ENCODE results near the gene NFIB. TPM values are rescaled to one million over a fixed set of nuclear protein-coding genes. Genes with fewer than 3 reads are reported as not detected.

NFIB gene
- total RNA-seq, 2 donors from 2014 or later = not detected

GRCh38 chr9:14186096-14186495 is 127.8 kb downstream of the NFIB start:
- ATAC-seq = no peak
- H3K27ac Mint-ChIP-seq = no peak overlapping the region
- no peak for DNase-seq (ENCODE audit: low spot score in 2 of 2)
- H3K9me3 Mint-ChIP-seq = no peaks in the 10 kb centered on the region
- no peaks in the 10 kb centered on the region for H3K36me3 Mint-ChIP-seq

- no peak overlapping the region for H3K27ac Mint-ChIP-seq
- no peaks in the 10 kb centered on the region for H3K9me3 Mint-ChIP-seq
- DNase-seq (ENCODE audit: low spot score in 2 of 2) (no peak), ATAC-seq (no peak)
- H3K36me3 Mint-ChIP-seq = no peaks in the 10 kb centered on the region
Observed at GRCh38 chr9:14185016-14185415, 128.9 kb downstream of the NFIB start.

DNA sequence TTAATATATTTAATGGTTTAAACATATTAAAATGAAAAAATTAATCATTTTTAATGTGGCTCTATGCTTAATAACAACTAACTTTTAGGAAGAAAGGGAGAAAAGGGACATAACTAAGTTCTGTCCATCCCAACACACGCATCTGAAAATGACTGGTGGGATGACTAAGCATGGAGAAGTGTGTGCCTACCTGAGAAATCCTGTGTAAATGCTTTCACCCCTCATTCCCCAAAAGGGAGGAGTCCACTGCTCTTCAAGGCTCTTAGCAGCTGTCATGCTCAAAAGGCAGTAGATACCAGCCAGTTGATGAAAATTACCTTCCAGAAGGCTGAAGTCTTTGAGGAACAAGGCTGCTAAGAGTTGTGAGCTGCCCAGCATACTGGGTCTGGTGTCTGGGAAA is 130.9 kb downstream of the NFIB start:
- Mint-ChIP-seq H3K27ac (no peak overlapping the region), H3K36me3 (no peaks in the 10 kb centered on the region), H3K9me3 (no peaks in the 10 kb centered on the region)
- no peak for ATAC-seq
- DNase-seq (ENCODE audit: low spot score in 2 of 2) = no peak

DNA sequence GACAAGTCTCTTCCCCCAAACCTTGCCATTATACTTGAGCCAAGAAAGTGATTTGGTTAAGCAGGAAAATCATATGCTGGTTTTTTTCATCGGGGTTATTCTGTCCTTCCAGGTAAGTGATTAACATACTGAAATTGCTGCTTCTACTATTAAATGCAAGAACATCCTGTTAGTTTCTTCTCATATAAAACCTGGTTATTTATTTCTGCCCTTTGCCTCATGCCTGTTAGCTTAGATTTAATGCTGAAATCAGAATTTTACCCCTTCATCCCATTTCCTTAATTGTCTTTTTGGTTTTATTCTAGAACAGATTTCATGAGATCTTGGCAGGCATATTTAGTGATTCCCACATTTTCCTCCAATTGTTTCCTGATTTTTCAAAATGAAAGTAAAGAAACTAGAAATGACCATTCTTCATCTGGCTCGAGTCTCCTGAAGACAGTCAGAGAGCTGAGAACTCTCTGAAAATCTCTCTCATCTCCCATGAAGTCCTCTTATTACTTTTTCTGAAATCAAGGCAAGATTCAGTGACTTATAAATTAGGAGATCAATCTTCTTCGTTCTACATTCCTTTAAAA is 132.9 kb downstream of the NFIB start:
- ATAC-seq (no peak), DNase-seq (ENCODE audit: low spot score in 2 of 2) (no peak)
- Mint-ChIP-seq H3K36me3 (no peaks in the 10 kb centered on the region), H3K9me3 (no peaks in the 10 kb centered on the region), H3K27ac (no peak overlapping the region)

- Mint-ChIP-seq H3K36me3 (no peaks in the 10 kb centered on the region), H3K27ac (no peak overlapping the region), H3K9me3 (no peaks in the 10 kb centered on the region)
- no peak for ATAC-seq
- no peak for DNase-seq (ENCODE audit: low spot score in 2 of 2)
Observed at GRCh38 chr9:14180093-14180959, 133.6 kb downstream of the NFIB start.

- ATAC-seq = no peak
- Mint-ChIP-seq H3K27ac (no peak overlapping the region), H3K9me3 (no peaks in the 10 kb centered on the region), H3K36me3 (no peaks in the 10 kb centered on the region)
- no peak for DNase-seq (ENCODE audit: low spot score in 2 of 2)
Observed at GRCh38 chr9:14179449-14179848, 134.5 kb downstream of the NFIB start.

GRCh38 chr9:14175778-14176177 is 138.2 kb downstream of the NFIB start:
- DNase-seq (ENCODE audit: low spot score in 2 of 2) (no peak), ATAC-seq (no peak)
- Mint-ChIP-seq H3K9me3 (peaks cover 0 to 11% of the 10 kb centered on the region in 2 donors), H3K36me3 (no peaks in the 10 kb centered on the region), H3K27ac (no peak overlapping the region)

- no peak for ATAC-seq
- Mint-ChIP-seq H3K27ac (no peak overlapping the region), H3K36me3 (no peaks in the 10 kb centered on the region), H3K9me3 (peaks cover 0 to 14% of the 10 kb centered on the region in 2 donors)
- no peak for DNase-seq (ENCODE audit: low spot score in 2 of 2)
Observed at GRCh38 chr9:14173713-14174112, 140.2 kb downstream of the NFIB start.

DNA sequence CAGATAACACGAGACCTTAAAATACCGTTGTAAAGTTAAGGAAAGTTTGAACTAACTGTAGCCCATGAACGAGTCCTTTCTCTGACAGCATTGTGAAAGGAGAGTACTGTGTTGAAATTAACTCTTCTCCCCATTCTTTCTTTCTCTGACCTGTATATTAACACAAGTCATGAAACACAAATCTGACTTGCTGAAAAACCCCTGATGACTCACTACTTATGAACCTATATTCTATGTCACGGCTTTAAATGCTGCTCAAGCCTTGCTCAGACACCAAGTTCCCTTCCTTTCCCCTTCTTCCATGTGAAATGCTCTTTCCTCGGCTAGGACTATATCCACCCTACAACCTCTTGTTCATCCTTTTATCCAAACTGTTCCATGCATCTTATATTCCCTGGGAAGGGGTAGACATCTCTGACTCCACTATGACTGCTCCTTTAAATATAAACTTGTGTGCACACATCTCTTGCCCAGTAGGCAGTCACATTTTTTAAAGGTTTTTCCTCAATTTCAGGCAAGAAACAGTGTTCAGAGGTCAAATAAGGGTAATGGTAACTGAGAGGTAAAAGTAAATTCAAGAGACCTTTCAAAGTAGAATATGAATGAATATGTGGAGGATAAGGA is 142.9 kb downstream of the NFIB start:
- Mint-ChIP-seq H3K36me3 (no peaks in the 10 kb centered on the region), H3K27ac (no peak overlapping the region), H3K9me3 (peaks cover 0 to 14% of the 10 kb centered on the region in 2 donors)
- no peak for ATAC-seq
- DNase-seq (ENCODE audit: low spot score in 2 of 2) = no peak

DNA sequence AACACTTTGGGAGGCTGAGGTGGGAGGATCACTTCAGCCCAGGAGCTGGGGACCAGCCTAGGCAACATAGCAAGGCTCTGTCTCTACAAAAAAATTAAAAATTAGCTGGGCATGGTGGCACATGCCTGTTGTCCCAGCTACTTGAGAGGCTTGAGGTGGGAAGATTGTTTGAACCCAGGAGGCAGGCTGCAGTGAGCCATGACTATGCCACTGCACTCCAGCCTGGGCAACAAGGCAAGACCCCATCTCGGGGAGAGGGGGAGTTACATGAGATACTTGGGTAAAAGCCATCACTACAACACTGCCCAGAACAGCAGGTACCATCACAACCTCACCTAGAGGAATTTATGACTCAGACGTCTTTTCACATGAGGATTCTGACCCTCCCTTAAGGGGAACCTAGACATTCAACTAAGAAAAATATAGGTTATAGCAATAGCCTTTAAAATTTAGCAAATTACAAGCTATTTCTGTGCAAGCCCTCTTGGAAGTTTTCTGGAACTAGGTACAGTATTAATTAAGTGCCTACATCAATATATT is 143.5 kb downstream of the NFIB start:
- Mint-ChIP-seq H3K36me3 (no peaks in the 10 kb centered on the region), H3K27ac (no peak overlapping the region), H3K9me3 (peaks cover 0 to 14% of the 10 kb centered on the region in 2 donors)
- no peak for ATAC-seq
- no peak for DNase-seq (ENCODE audit: low spot score in 2 of 2)

- H3K27ac Mint-ChIP-seq = no peak overlapping the region
- peaks cover 0 to 14% of the 10 kb centered on the region in 2 donors for H3K9me3 Mint-ChIP-seq
- H3K36me3 Mint-ChIP-seq = no peaks in the 10 kb centered on the region
- ATAC-seq (no peak), DNase-seq (ENCODE audit: low spot score in 2 of 2) (no peak)
Observed at GRCh38 chr9:14168381-14168780, 145.6 kb downstream of the NFIB start.

DNA sequence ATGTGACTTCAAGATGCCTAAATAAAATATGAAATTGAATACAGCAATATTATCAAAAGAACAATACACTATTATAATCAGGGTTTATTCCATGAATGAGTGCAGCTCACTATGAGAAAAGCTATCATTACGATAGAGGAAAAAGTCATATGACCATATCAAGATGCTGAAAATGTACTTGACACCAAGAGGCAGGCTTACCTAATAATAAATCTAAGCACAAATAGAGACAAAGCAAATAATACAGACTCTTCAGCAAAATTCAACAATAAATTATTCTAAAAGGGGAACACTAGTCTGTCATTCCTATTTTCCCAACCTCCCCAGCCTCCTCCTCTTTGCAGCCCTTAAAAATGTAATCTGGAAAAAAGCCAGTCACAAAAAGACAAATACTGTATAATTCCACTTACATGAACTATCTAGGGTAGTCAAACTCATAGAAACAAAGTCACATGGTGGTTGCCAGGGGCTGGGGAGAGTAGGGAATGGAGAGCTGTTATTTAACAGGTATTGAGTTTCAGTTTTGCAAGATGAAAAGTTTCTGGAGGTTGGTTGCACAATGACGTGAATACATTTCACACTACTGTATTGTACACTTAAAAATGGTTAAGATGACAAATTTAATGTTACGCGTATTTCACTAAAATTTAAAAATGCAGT is 148.4 kb downstream of the NFIB start:
- Mint-ChIP-seq H3K36me3 (no peaks in the 10 kb centered on the region), H3K27ac (no peak overlapping the region), H3K9me3 (peaks cover 0 to 3% of the 10 kb centered on the region in 2 donors)
- DNase-seq (ENCODE audit: low spot score in 2 of 2) (no peak), ATAC-seq (no peak)

DNA sequence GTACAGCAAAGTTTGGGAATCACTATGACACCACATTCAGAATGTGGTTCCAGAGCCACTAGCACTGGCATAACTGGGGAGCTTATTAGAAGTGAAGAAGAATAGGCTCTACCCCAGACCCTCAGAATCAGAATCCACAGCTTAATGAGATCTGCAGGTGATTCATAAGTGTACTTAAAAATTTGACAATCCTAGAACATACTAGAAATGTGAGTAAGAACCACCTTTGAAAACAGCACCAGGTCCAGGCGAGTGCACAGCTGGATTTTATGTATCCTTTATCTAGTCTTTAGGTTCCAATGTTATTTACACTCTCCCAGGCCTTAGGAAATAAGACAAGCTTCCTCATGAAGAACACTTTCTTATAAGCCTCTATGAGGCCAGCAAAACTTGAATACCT is 149.0 kb downstream of the NFIB start:
- Mint-ChIP-seq H3K36me3 (no peaks in the 10 kb centered on the region), H3K27ac (no peak overlapping the region), H3K9me3 (peaks cover 0 to 3% of the 10 kb centered on the region in 2 donors)
- ATAC-seq = no peak
- DNase-seq (ENCODE audit: low spot score in 2 of 2) = no peak

- no peaks in the 10 kb centered on the region for H3K9me3 Mint-ChIP-seq
- ATAC-seq = no peak
Observed at GRCh38 chr9:14159440-14160216, 154.3 kb downstream of the NFIB start.

GRCh38 chr9:14158916-14159315 is 155.0 kb downstream of the NFIB start:
- no peaks in the 10 kb centered on the region for H3K36me3 Mint-ChIP-seq
- ATAC-seq = no peak
- DNase-seq (ENCODE audit: low spot score in 2 of 2) = no peak
- no peaks in the 10 kb centered on the region for H3K9me3 Mint-ChIP-seq
- no peak overlapping the region for H3K27ac Mint-ChIP-seq

More at GRCh38 chr9:14159440-14160216, 154.3 kb downstream of the NFIB start:
- Mint-ChIP-seq H3K27ac (no peak overlapping the region), H3K36me3 (no peaks in the 10 kb centered on the region)
- DNase-seq (ENCODE audit: low spot score in 2 of 2) = no peak

DNA sequence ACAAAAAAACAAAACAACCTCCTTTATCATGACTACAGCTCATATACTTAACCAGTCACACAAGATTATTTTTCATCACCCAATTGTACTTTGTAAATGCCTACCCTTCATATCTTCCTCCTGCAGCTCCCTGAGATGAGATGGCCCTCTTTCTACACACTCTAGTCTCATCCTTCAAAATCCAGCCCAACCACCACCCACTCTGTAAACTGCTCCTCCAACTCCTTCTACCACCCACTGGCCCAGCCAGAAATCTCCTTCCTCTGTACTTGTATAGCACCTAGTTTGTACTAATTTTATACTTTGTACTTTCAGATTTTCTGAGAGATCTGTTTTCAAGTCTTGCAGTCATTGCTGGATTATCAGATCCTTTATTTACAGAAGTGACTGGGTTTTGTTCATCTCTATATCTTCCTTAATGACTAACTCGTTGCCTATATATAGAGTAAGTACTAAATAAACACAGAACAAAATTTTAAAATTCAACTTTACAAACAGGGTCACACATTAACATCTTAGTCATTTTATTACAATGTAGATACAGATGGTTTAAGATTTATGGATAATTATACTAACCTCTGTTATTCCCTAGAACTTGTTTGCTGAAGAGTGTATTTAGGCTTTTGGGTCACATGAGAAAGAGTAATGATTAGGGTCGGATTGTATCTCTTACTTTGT is 155.7 kb downstream of the NFIB start:
- Mint-ChIP-seq H3K27ac (no peak overlapping the region), H3K36me3 (no peaks in the 10 kb centered on the region), H3K9me3 (no peaks in the 10 kb centered on the region)
- no peak for DNase-seq (ENCODE audit: low spot score in 2 of 2)
- ATAC-seq = no peak
